Measurements from ENCODE around the gene AGXT2.
A peak's percentile ranks its signal among the peaks of the same experiment; 100 is the strongest.

The AGXT2 gene

DNA sequence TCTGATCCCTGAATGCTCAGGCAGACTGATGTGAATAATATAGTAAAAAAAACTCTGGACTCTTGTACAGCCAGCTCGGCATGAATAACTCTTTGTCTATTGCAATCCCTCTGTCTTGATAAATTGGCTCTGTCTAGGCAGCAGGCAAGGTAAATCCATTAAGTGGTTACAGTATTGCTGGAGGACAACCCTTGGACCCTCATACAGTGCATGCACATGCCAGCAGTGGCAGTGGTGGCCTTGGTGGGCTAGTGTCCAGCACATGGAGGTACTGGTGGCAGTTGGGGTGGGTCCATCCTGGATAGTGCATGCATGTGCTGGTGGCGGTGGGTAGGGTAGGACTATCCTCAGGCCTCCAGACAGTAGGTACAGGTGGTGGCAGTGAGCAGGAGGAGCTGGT, 79.5 kb downstream of the AGXT2 start:
- no peak for DNase-seq (ENCODE audit: low read depth)
- no peak overlapping the region for H3K4me3 ChIP-seq (ENCODE audit: low read depth, low read length)

GRCh38 chr5:34967540-34967939, 80.2 kb downstream of the AGXT2 start:
- DNase-seq (ENCODE audit: low read depth), result no peak
- H3K4me3 ChIP-seq (ENCODE audit: low read depth, low read length), result no peak overlapping the region
- no peak for TF ChIP-seq MYC (IDR thresholded peaks at IDR 0.05; ENCODE audit: low read depth, low read length)
- TF ChIP-seq, protein P1, sequence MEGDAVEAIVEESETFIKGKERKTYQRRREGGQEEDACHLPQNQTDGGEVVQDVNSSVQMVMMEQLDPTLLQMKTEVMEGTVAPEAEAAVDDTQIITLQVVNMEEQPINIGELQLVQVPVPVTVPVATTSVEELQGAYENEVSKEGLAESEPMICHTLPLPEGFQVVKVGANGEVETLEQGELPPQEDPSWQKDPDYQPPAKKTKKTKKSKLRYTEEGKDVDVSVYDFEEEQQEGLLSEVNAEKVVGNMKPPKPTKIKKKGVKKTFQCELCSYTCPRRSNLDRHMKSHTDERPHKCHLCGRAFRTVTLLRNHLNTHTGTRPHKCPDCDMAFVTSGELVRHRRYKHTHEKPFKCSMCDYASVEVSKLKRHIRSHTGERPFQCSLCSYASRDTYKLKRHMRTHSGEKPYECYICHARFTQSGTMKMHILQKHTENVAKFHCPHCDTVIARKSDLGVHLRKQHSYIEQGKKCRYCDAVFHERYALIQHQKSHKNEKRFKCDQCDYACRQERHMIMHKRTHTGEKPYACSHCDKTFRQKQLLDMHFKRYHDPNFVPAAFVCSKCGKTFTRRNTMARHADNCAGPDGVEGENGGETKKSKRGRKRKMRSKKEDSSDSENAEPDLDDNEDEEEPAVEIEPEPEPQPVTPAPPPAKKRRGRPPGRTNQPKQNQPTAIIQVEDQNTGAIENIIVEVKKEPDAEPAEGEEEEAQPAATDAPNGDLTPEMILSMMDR (IDR thresholded peaks at IDR 0.05; ENCODE audit: low read depth, low read length), result no peak
- TF ChIP-seq, protein P2, sequence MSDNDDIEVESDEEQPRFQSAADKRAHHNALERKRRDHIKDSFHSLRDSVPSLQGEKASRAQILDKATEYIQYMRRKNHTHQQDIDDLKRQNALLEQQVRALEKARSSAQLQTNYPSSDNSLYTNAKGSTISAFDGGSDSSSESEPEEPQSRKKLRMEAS (IDR thresholded peaks at IDR 0.05; ENCODE audit: low read depth, low read length), result no peak
- no peak for TF ChIP-seq POLR2A (IDR thresholded peaks at IDR 0.05; ENCODE audit: extremely low read depth, insufficient read length)

More for the DNA sequence above, 79.5 kb downstream of the AGXT2 start:
- TF ChIP-seq, protein P1 (IDR thresholded peaks at IDR 0.05; ENCODE audit: low read depth, low read length), result no peak
- TF ChIP-seq MYC (IDR thresholded peaks at IDR 0.05; ENCODE audit: low read depth, low read length) (no peak), POLR2A (IDR thresholded peaks at IDR 0.05; ENCODE audit: extremely low read depth, insufficient read length) (no peak)
- TF ChIP-seq, protein P2 (IDR thresholded peaks at IDR 0.05; ENCODE audit: low read depth, low read length), result no peak

- TF ChIP-seq MYC (IDR thresholded peaks at IDR 0.05; ENCODE audit: low read depth, low read length) (no peak), POLR2A (IDR thresholded peaks at IDR 0.05; ENCODE audit: extremely low read depth, insufficient read length) (no peak)
- TF ChIP-seq, protein P2 (IDR thresholded peaks at IDR 0.05; ENCODE audit: low read depth, low read length), result no peak
- TF ChIP-seq, protein P1 (IDR thresholded peaks at IDR 0.05; ENCODE audit: low read depth, low read length), result no peak
- H3K4me3 ChIP-seq (ENCODE audit: low read depth, low read length), result no peak overlapping the region
- peak; percentile 34 for DNase-seq (ENCODE audit: low read depth)
These were observed 88.4 kb downstream of the AGXT2 start for GRCh38 chr5:34959323-34959722.

DNA sequence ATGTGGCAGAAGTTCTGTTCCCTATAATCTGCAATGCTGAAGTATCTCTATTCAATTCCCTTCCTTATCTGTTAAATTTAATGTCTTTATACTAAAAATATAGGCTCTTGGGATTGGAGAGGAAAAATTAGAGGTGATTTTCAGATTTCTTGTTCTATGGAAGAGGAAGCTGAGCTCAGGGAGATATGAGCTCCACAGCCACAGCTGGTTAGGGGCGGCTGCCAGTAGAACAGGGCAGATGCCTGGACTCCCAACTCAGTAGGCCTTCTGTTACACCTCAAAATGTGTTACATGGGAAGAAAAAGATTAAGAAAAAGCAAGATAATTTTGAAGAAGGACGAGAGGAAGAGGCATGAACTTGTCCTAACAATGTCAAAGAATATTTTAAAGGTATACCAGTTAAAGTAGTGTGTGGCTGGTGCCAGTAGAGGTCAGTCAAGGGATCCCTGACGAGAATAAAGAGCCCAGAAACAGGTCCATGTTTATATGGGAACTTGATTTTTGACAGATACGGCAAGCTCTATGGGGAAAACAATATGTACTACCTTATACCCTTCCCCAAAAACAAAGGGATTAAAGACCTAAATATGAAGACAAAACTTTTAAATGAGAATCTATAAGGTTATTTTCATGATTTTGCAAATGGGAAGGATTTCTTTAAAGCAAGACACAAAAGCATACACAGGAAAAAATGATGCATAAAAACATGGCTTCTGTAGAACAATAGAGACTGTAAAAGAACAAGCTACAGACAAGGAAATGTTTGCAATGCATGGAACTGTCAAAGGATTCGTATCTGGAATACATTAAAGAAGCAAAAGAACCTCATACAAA, 89.7 kb downstream of the AGXT2 start:
- no peak overlapping the region for H3K4me3 ChIP-seq (ENCODE audit: low read depth, low read length)
- DNase-seq (ENCODE audit: low read depth), result peak; percentile 36
- TF ChIP-seq, protein P1 (IDR thresholded peaks at IDR 0.05; ENCODE audit: low read depth, low read length), result peak; percentile 63
- no peak for TF ChIP-seq MYC (IDR thresholded peaks at IDR 0.05; ENCODE audit: low read depth, low read length)

DNA sequence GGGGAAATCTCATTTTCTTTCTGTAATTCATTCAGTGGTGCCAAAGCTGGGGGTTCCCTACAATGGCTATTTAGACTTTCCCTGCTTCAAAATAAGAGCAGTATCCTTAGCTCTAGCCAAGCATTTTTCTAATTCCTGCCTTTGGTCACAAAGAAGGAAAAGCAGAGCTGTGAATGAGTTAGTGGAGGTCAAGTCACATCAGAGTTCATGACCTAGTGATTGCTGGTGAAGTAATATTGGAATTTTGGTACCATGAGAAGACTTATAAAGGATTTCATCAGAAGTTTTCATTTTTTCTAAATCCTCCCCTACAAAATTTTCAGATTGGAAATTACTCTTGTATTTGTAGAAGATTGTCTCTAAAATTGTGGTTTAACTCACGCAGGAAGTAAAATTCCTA, 90.4 kb downstream of the AGXT2 start:
- H3K4me3 ChIP-seq (ENCODE audit: low read depth, low read length), result no peak overlapping the region
- no peak for DNase-seq (ENCODE audit: low read depth)
- TF ChIP-seq MYC (IDR thresholded peaks at IDR 0.05; ENCODE audit: low read depth, low read length) (no peak), POLR2A (IDR thresholded peaks at IDR 0.05; ENCODE audit: extremely low read depth, insufficient read length) (no peak)
- TF ChIP-seq, protein P2 (IDR thresholded peaks at IDR 0.05; ENCODE audit: low read depth, low read length), result no peak
- TF ChIP-seq, protein P1 (IDR thresholded peaks at IDR 0.05; ENCODE audit: low read depth, low read length), result no peak
